Hepatocyte (in vitro differentiated cells): Measurements from ENCODE around the gene METTL13. TPM values are rescaled to one million over a fixed set of nuclear protein-coding genes. Genes with fewer than 3 reads are reported as not detected.
A peak's percentile ranks its signal among the peaks of the same experiment; 100 is the strongest.

Experiments used
- DNase-seq: peaks from one replicate; pipeline ENCODE4 v3.0.0-alpha.2; 2016; ENCODE audit warnings: low spot score
- H2AFZ ChIP-seq: fragments of 200-600 bp; sonication (generic); 2 replicates; pipeline ENCODE4 v1.6.0; 2016; ENCODE audit warnings: antibody characterized with exemption, mild to moderate bottlenecking
- H3K27ac ChIP-seq: fragments of 200-600 bp; sonication (generic); 2 replicates; pipeline ENCODE4 v1.5.1; 2016; ENCODE audit warnings: mild to moderate bottlenecking
- H3K27me3 ChIP-seq: fragments of 200-600 bp; sonication (generic); 2 replicates; pipeline ENCODE4 v1.6.1; 2016
- H3K36me3 ChIP-seq: fragments of 200-600 bp; sonication (generic); replicated peaks from 2 replicates; pipeline ENCODE4 v1.5.1; 2016; ENCODE audit warnings: low read depth; ENCODE audit not compliant: insufficient read depth
- H3K4me1 ChIP-seq: fragments of 200-600 bp; sonication (generic); 2 replicates; pipeline ENCODE4 v1.5.1; 2016; ENCODE audit warnings: mild to moderate bottlenecking, moderate library complexity; ENCODE audit not compliant: insufficient read depth
- H3K4me2 ChIP-seq: fragments of 200-600 bp; sonication (generic); 2 replicates; pipeline ENCODE4 v1.6.0; 2016
- H3K4me3 ChIP-seq: fragments of 200-600 bp; sonication (generic); 2 replicates; pipeline ENCODE4 v1.5.1; 2016; ENCODE audit warnings: mild to moderate bottlenecking
- H3K79me2 ChIP-seq: fragments of 200-600 bp; sonication (generic); 2 replicates; pipeline ENCODE4 v1.6.0; 2017; ENCODE audit warnings: mild to moderate bottlenecking
- H3K9me2 ChIP-seq: fragments of 200-600 bp; sonication (generic); replicated peaks from 2 replicates; pipeline ENCODE4 v1.6.0; 2017; ENCODE audit warnings: mild to moderate bottlenecking; ENCODE audit not compliant: insufficient read depth
- H3K9me3 ChIP-seq: fragments of 200-600 bp; sonication (generic); 2 replicates; pipeline ENCODE4 v1.5.1; 2016; ENCODE audit warnings: low read depth, mild to moderate bottlenecking
- H4K20me1 ChIP-seq: fragments of 200-600 bp; sonication (generic); 2 replicates; pipeline ENCODE4 v1.6.0; 2016; ENCODE audit warnings: mild to moderate bottlenecking; ENCODE audit not compliant: insufficient read depth, poor library complexity, severe bottlenecking
- EZH2 ChIP-seq: fragments of 200-600 bp; sonication (generic); IDR thresholded peaks from 2 replicates; pipeline ENCODE4 v1.6.1; 2016; ENCODE audit warnings: antibody characterized with exemption, mild to moderate bottlenecking, borderline replicate concordance
- EZH2phosphoT487 ChIP-seq: fragments of 200-600 bp; sonication (generic); IDR thresholded peaks from one replicate; pipeline ENCODE4 v1.6.1; 2018; ENCODE audit warnings: antibody characterized with exemption, mild to moderate bottlenecking, low read depth, moderate library complexity; ENCODE audit not compliant: unreplicated experiment, severe bottlenecking
- WGBS: methylation state at CpG from one replicate; pipeline ENCODE4 v1.1.6; 2016; ENCODE audit warnings: low lambda C conversion rate; ENCODE audit errors: missing lambda C conversion rate; 5-methylcytosine and 5-hydroxymethylcytosine counted together
- polyA plus RNA-seq: library from polyadenylated mRNA; unstranded; fragments of >200 nt; fragmentation: Nextera tagmentation; extraction: Ambion mirVana; gene quantifications from 2 replicates; pipeline ENCODE4 v1.2.1, GENCODE V29; 2016
- total RNA-seq: library from RNA; depleted of rRNA; stranded (reverse); fragments of >200 nt; gene quantifications from 2 replicates; pipeline ENCODE4 v1.2.3, GENCODE V29; 2014
- TF ChIP-seq, protein P1 (sequence below): fragments of 200-600 bp; sonication (generic); IDR thresholded peaks from 2 replicates; pipeline ENCODE4 v1.5.1; 2016; ENCODE audit warnings: antibody characterized with exemption, mild to moderate bottlenecking; ENCODE audit not compliant: poor library complexity

Gene METTL13
- total and polyA plus RNA-seq, 2 experiments from 2014 or later = 19.5 to 24.4 TPM

DNA sequence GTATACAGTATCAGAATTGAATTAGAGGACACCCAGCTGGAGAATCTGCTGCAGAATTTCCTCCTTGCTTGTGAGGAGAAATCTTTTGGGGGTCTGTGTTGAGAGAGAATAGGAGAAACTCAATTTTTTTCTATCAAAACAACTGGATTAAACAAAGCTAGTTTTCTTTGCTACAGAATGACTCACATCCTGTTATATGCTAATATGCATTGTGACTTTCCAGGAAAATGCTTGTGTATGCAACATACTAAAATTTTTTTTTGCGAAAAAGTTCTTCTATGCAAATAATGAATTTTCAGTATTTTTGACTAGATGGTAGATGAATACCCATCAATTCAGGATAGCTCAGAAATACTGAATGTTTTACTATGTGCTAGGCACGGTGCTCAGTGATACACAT, 41.8 kb upstream of the METTL13 start:
- H3K79me2 ChIP-seq = peaks cover 10% of the 10 kb centered on the region
- H3K9me3 ChIP-seq = no peaks in the 10 kb centered on the region
- H3K4me3 ChIP-seq = no peak overlapping the region
- no peak overlapping the region for H3K27ac ChIP-seq
- no peak for DNase-seq
- no peaks in the 10 kb centered on the region for H3K4me1 ChIP-seq
- no peak for TF ChIP-seq EZH2
- TF ChIP-seq, protein P1, sequence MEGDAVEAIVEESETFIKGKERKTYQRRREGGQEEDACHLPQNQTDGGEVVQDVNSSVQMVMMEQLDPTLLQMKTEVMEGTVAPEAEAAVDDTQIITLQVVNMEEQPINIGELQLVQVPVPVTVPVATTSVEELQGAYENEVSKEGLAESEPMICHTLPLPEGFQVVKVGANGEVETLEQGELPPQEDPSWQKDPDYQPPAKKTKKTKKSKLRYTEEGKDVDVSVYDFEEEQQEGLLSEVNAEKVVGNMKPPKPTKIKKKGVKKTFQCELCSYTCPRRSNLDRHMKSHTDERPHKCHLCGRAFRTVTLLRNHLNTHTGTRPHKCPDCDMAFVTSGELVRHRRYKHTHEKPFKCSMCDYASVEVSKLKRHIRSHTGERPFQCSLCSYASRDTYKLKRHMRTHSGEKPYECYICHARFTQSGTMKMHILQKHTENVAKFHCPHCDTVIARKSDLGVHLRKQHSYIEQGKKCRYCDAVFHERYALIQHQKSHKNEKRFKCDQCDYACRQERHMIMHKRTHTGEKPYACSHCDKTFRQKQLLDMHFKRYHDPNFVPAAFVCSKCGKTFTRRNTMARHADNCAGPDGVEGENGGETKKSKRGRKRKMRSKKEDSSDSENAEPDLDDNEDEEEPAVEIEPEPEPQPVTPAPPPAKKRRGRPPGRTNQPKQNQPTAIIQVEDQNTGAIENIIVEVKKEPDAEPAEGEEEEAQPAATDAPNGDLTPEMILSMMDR = no peak
- TF ChIP-seq EZH2phosphoT487 = no peak
- H3K36me3 ChIP-seq = no peaks in the 10 kb centered on the region
- H3K9me2 ChIP-seq = no peaks in the 10 kb centered on the region
- no peaks in the 10 kb centered on the region for H3K27me3 ChIP-seq
- no peaks in the 10 kb centered on the region for H4K20me1 ChIP-seq
- WGBS = 94% methylated on average over 2 of the region's 2 CpGs
- H2AFZ ChIP-seq = no peak overlapping the region
- no peak overlapping the region for H3K4me2 ChIP-seq

DNA sequence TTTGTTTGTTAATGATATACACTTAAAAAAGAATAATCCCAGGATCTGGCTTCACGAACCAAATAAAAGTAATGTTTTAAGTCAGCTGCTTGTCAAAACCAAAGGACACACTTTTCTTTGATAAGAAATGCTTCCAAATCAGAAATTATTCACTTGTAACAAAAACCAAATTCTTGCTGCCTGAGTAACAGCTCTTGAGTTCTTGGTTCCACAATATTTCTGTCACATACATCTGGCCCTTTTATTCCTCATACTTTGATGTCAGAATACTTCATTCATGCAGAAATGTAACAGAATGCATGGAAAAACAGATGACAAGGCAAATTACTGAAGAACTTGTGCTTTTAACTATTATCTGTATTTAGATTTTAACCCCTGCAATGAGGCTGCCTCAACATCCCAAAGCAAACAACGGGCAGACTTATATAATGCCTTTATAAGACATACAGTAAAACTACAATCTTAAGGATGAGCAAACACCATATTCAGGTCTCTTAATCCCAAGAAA, 41.0 kb upstream of the METTL13 start:
- H3K4me3 ChIP-seq = no peak overlapping the region
- no peaks in the 10 kb centered on the region for H3K4me1 ChIP-seq
- WGBS = 82% methylated on average over 2 of the region's 2 CpGs
- peaks cover 10% of the 10 kb centered on the region for H3K79me2 ChIP-seq
- TF ChIP-seq EZH2phosphoT487 = no peak
- no peak for TF ChIP-seq EZH2
- TF ChIP-seq, protein P1 = no peak
- DNase-seq = no peak
- no peaks in the 10 kb centered on the region for H4K20me1 ChIP-seq
- H3K9me3 ChIP-seq = no peaks in the 10 kb centered on the region
- H3K27me3 ChIP-seq = no peaks in the 10 kb centered on the region
- H3K27ac ChIP-seq = no peak overlapping the region
- H2AFZ ChIP-seq = no peak overlapping the region
- no peaks in the 10 kb centered on the region for H3K36me3 ChIP-seq
- peak overlapping the region; percentile 84 for H3K4me2 ChIP-seq
- no peaks in the 10 kb centered on the region for H3K9me2 ChIP-seq

DNA sequence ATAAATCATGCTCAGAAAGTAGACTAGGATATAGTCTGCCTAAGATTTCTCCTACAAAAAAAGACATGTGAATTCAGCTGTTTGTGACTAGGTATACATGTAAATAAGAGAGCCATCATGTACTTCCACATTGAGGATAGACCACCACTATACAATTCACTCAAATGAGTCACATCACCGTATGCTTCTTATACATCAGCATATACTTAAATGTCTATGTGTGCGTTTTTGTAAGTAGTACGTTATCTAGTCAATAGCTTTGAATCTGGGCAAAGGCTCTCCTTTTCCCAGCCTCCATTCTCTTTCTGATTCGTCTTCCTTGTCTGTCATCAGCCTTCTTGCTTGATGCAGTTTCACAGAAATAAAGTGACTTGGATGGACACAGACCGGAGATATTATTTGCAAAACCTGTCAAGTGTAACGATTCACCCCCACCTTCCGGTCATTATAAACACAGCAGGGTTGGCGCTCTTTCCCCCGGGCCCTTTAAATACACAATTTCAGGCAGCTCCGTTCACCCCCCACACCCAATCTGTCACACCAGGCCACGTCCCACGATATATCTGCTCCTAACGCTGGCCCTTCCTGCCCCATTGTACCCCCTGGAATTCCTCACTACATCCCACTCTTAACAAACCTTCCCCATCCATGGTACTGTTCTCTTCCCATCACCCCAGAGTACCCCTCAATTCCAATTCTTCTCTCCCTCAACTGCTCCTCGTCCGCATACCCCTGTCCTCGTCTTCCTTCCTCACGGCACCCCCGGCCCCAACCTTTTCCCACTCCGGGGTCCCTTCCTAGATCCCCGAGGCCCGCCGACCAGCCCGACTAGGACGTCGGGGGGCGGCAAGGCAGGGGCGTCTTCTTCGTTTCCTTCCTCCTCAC, 40.2 kb upstream of the METTL13 start:
- Histone ChIP-seq H3K4me3 (peak overlapping the region; percentile 98), H3K27me3 (no peaks in the 10 kb centered on the region), H2AFZ (peak overlapping the region; percentile 100), H3K4me2 (peak overlapping the region; percentile 84), H3K9me3 (no peaks in the 10 kb centered on the region), H4K20me1 (no peaks in the 10 kb centered on the region), H3K9me2 (no peaks in the 10 kb centered on the region), H3K27ac (peak overlapping the region; percentile 100), H3K4me1 (no peaks in the 10 kb centered on the region), H3K36me3 (no peaks in the 10 kb centered on the region), H3K79me2 (peaks cover 10% of the 10 kb centered on the region)
- 6% methylated on average over 26 of the region's 28 CpGs for WGBS
- TF ChIP-seq, protein P1 = peak; percentile 36
- TF ChIP-seq EZH2phosphoT487 (no peak), EZH2 (no peak)
- peak; percentile 65 for DNase-seq
